ENCODE data around the gene PEX11B.

PEX11B gene

GRCh38 chr1:145918144-145918991 lies at the start of gene PEX11B:
TSS of gene PEX11B (minus strand) at chr1:145918717. CDS start at chr1:145918688, 29 bp downstream.
- no peak for TF ChIP-seq CTCF (IDR thresholded peaks at IDR 0.05; ENCODE audit: borderline replicate concordance, control extremely low read depth, extremely low read depth, insufficient read depth, missing control alignments)
- in situ Hi-C loops (cut with MboI; ENCODE audit: low sequenced_read_pairs, unreplicated experiment), result no loop called here
- peak; percentile 93 for DNase-seq (ENCODE audit: low spot score)

GRCh38 chr1:145967288-145967687 lies 48.8 kb upstream of the PEX11B start:
- TF ChIP-seq CTCF (IDR thresholded peaks at IDR 0.05; ENCODE audit: borderline replicate concordance, control extremely low read depth, extremely low read depth, insufficient read depth, missing control alignments), result no peak
- in situ Hi-C loops (cut with MboI; ENCODE audit: low sequenced_read_pairs, unreplicated experiment), result no loop called here
- no peak for DNase-seq (ENCODE audit: low spot score)

- TF ChIP-seq CTCF (IDR thresholded peaks at IDR 0.05; ENCODE audit: borderline replicate concordance, control extremely low read depth, extremely low read depth, insufficient read depth, missing control alignments), result no peak
- in situ Hi-C loops (cut with MboI; ENCODE audit: low sequenced_read_pairs, unreplicated experiment), result no loop called here
- no peak for DNase-seq (ENCODE audit: low spot score)
Measured at GRCh38 chr1:145965119-145965744, 46.7 kb upstream of the PEX11B start.

- TF ChIP-seq CTCF (IDR thresholded peaks at IDR 0.05; ENCODE audit: borderline replicate concordance, control extremely low read depth, extremely low read depth, insufficient read depth, missing control alignments), result no peak
- peak; percentile 90 for DNase-seq (ENCODE audit: low spot score)
- in situ Hi-C loops (cut with MboI; ENCODE audit: low sequenced_read_pairs, unreplicated experiment), result no loop called here
Measured at GRCh38 chr1:145964328-145965118, 46.0 kb upstream of the PEX11B start, which contains the start of the genes ANKRD34A and POLR3GL. TSS of gene ANKRD34A (minus strand) at chr1:145964575. CDS start at chr1:145961759, 2,816 bp downstream. TSS of gene POLR3GL (plus strand) at chr1:145964690. CDS start at chr1:145974866, 10,176 bp downstream.

GRCh38 chr1:145963265-145964019 lies 44.9 kb upstream of the PEX11B start:
- no peak for DNase-seq (ENCODE audit: low spot score)
- in situ Hi-C loops (cut with MboI; ENCODE audit: low sequenced_read_pairs, unreplicated experiment), result no loop called here
- TF ChIP-seq CTCF (IDR thresholded peaks at IDR 0.05; ENCODE audit: borderline replicate concordance, control extremely low read depth, extremely low read depth, insufficient read depth, missing control alignments), result no peak
